SKM-1 (cell line): ENCODE measurements around the gene PSKH1.
A peak's percentile ranks its signal among the peaks of the same experiment; 100 is the strongest.

Experiments
- DNase-seq: peaks from one replicate; lab custom pipeline; 2025; ENCODE audit not compliant: unreplicated experiment; lab: John Stamatoyannopoulos, UW

PSKH1 gene

GRCh38 chr16:67865318-67865717, 27.7 kb upstream of the PSKH1 start:
- no peak for DNase-seq

GRCh38 chr16:67868290-67868689, 24.8 kb upstream of the PSKH1 start:
- no peak for DNase-seq

- DNase-seq, result no peak
Measured at GRCh38 chr16:67869653-67870052, 23.4 kb upstream of the PSKH1 start.

- no peak for DNase-seq
Measured at GRCh38 chr16:67871256-67871655, 21.8 kb upstream of the PSKH1 start.

- DNase-seq, result no peak
Measured at GRCh38 chr16:67872131-67872630, 20.9 kb upstream of the PSKH1 start.

GRCh38 chr16:67872631-67873434, 20.2 kb upstream of the PSKH1 start, which contains the start of gene EDC4:
TSS of gene EDC4 (plus strand) at chr16:67873052. CDS start at chr16:67873262, 210 bp downstream.
- DNase-seq, result peak; percentile 67

- no peak for DNase-seq
Measured at GRCh38 chr16:67873435-67874370, 19.4 kb upstream of the PSKH1 start.

- no peak for DNase-seq
Measured at GRCh38 chr16:67874372-67874771, 18.7 kb upstream of the PSKH1 start.

GRCh38 chr16:67877064-67877463, 16.0 kb upstream of the PSKH1 start:
- DNase-seq, result no peak

GRCh38 chr16:67878232-67878631, 14.8 kb upstream of the PSKH1 start:
- DNase-seq, result no peak

- no peak for DNase-seq
Measured at GRCh38 chr16:67878846-67879245, 14.2 kb upstream of the PSKH1 start.

- DNase-seq, result no peak
Measured at GRCh38 chr16:67879462-67879861, 13.6 kb upstream of the PSKH1 start.

- no peak for DNase-seq
Measured at GRCh38 chr16:67879936-67880335, 13.1 kb upstream of the PSKH1 start.

GRCh38 chr16:67880584-67880983, 12.5 kb upstream of the PSKH1 start:
- DNase-seq, result no peak

- no peak for DNase-seq
Measured at GRCh38 chr16:67881621-67882161, 11.4 kb upstream of the PSKH1 start.

GRCh38 chr16:67882374-67883145, 10.5 kb upstream of the PSKH1 start:
- no peak for DNase-seq

GRCh38 chr16:67883146-67883871, 9.7 kb upstream of the PSKH1 start:
- peak; percentile 9 for DNase-seq

GRCh38 chr16:67883872-67884261, 9.2 kb upstream of the PSKH1 start:
- no peak for DNase-seq

GRCh38 chr16:67884684-67885083, 8.4 kb upstream of the PSKH1 start, which contains the start of gene NRN1L:
TSS of gene NRN1L (plus strand) at chr16:67884885. CDS start at chr16:67884904, 19 bp downstream.
- no peak for DNase-seq

GRCh38 chr16:67885545-67885944, 7.5 kb upstream of the PSKH1 start:
- DNase-seq, result no peak
